HG03521 (cell line): ENCODE results near the gene BRD3OS.
A peak's percentile ranks its signal among the peaks of the same experiment; 100 is the strongest.
"Not testable (repeated sequence)": the region's sequence is repeated elsewhere in the genome, so short reads cannot be mapped to it uniquely, and the experiment has no call there.

Experiments
- ATAC-seq: cut with Tn5 transposase; IDR thresholded peaks from one replicate; pipeline ENCODE4 v1.9.1; 2021; ENCODE audit warnings: mild to moderate bottlenecking, moderate library complexity; ENCODE audit not compliant: unreplicated experiment

BRD3OS gene

DNA sequence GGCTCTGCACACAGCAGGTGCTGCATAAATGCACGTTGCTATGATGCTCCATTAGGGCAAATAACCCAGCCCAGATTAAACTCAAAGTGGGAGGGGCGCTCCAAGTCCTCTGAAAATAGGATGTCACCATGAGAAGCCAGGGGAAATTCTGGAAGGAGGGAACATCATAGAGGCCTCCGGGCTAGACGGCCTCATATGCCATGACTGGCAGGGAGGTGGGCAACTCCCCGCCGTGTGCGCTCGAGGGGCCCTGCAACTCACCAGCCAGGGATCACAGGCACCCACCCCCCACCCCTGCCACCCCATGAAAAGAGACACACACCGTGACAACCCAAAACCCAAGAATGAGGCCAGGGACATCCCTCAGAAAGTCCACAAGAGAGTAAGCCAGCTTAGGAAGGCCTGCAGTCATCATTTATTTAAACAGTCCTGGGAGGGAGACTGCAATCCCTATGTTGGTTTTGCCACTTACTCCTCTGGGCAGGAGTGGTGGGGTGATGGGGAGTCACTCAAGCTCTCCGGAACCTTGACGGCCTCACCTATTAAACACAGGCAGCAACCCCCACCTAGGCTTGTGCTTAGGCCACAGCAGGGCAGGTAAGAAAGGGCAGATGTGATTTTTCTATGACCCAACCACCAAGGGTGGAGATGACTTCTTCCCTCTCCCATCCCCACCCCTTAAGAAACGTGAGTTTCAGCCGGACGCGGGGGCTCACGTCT, 37.2 kb upstream of the BRD3OS start:
- ATAC-seq = no peak

DNA sequence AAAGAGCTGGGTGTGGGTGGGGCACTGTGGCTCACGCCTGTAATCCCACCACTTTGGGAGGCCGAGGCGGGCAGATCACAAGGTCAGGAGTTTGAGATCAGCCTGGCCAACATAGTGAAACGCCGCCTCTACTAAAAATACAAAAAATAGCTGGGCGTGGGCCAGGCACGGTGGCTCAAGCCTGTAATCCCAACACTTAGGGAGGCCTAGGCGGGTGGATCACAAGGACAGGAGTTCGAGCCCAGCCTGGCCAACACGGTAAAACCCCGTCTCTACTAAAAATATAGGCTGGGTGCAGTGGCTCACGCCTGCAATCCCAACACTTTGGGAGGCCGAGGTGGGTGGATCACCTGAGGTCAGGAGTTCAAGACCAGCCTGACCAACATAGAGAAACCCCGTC, 36.5 kb upstream of the BRD3OS start:
- ATAC-seq = not testable (repeated sequence)

DNA sequence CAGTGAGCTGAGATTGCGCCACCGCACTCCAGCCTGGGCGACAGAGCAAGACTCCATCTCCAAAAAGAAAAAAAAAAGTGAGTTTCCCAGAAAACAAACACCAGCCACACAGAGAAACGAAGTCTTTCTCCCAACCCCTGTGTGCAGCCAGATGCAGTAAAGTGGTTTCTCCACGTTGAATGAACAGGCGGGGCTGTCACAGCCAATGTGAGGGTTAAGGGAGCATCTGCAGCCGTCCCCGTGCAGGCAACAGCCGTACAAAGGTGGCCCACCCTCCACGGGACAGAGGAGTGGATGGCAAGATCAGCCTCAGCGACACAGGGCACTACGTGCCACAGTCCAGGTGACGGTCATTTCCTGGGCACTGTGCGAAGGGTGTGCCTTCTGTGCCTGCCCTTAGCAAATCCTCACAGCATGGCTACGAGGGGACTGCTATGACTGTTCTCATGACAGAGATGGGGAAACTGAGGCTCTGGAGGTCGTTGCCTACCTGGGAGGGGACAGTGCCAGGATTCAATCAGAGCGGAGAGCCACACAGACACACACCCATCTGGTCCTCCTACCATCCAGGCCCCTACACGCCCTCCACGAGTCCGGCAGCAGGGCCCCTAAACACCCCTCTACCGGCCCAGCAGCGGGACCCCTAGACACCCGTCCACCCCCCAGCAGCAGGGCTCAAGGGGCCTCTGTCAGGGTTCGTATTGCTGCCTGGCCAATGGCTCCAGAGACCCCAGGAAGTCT, 35.5 kb upstream of the BRD3OS start:
- no peak for ATAC-seq

DNA sequence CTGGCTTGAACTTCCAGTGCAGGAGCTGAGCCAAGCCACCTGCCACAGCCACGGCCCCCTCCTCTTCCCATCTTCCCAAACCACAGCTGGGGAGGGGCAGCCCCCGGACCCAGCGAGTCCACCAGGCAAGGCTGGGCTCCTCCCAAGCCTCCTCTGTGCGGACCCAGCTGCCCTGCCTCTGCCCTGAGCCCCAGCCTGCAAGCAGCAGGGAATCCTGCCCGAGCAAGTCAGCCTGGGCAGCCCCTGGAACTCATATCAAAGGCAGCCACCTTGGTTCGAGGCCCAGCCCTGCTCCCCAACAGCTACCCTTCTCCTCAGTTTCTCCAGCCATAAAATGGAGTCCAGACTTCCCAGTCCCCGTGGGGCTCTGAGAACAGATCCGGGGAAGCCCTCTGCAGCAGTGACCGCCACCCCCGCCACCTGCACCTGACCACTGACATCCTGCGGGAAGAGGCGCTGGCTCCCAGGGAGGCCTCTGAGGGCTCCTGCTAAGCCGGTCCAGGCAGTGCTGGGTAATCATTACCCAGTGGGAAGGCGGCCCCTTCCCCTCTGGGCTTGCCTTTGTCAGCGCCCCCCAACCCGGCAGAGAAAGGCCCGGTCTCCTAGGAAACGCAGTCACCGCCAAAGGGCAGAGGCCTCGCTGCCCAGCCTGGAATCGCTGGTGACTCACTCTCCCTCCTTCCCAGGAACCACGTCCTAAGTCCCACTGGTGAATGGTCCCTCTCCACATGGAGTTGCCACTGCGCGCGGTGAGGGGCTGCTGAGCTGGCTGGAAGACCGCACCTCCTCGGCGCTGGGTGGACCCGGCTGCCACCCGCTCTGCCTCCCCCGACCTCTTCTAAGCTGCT, 34.7 kb upstream of the BRD3OS start:
- no peak for ATAC-seq

DNA sequence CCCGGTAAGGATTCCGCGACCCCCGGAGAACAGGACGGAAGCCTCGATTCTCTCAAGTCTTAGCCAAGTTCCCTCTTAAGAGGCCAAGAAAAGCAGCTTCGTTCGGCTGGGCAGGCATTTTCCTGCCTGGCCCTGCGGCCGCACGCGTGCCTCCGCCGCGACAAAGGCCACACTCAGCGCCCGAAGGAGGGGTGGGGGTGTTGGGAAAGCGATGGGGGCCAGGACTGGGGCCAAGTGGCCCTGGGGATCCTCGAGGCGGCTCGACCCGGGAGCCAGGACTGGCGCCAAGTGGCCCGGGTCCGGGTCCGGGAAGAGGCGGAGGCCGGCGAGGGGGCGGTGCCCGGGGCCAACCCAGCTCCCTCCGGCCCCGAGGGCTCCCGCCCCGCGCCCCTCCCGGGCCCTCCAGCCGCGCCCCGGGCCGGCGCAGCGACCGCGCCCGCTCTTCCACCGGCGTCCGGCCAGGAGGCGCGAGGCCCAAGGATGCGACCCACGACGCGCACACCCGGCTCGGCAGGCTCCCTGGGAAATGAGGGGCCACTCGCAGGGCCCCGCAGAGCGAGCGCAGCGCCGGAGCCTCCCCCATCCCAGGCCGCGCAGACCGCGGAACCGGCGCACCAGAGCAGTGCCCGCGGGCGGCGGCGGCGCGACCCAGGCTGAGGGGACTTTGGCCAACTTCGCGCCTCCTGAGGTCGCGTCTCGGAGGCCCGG, 33.9 kb upstream of the BRD3OS start:
- ATAC-seq = peak; percentile 15

DNA sequence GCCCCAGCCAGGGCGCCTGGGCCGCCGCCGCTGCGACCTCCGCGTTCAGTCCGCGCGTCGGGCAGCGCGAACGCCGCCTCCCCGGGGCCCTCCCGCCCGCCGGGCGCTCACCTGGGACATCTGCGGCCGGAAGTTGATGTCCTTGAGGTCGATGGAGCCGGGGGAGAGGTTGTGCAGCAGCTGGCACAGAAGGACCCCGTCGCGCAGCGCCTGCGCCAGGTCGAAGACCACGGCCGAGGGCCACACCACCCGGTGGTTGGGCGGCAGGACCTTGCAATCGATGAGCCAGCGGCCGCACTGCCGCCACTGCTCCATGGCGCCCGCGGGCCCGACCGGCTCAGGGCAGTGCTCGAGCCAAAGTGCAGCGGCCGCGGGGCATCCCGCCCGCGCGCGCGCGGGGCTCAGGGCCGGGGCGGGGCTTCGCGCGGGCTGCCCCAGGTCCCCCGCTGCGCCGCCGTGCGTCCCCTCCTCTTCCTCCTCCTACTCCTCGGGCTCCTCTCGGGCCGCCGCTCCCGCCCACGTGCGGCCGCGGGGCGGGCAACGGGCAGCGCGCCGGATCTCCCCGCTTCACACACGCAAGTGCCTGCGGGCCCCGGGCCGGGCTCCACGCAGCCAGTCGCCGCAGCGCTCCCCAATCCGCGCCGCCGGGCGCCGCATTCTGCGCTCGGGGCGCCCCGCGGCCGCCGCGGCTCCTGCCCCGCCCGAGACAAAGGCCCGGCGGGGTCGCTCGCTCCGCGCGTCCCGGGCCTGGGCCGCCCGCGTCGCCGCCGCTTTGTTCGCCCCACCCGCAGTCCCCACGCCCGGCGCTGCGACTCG, 33.1 kb upstream of the BRD3OS start, which contains the start of gene VAV2:
Gene VAV2 (minus strand): TSS at position 361 of the 816 bp plus-strand sequence. CDS start 46 bp downstream, at position 315.
- peak; percentile 41 for ATAC-seq

DNA sequence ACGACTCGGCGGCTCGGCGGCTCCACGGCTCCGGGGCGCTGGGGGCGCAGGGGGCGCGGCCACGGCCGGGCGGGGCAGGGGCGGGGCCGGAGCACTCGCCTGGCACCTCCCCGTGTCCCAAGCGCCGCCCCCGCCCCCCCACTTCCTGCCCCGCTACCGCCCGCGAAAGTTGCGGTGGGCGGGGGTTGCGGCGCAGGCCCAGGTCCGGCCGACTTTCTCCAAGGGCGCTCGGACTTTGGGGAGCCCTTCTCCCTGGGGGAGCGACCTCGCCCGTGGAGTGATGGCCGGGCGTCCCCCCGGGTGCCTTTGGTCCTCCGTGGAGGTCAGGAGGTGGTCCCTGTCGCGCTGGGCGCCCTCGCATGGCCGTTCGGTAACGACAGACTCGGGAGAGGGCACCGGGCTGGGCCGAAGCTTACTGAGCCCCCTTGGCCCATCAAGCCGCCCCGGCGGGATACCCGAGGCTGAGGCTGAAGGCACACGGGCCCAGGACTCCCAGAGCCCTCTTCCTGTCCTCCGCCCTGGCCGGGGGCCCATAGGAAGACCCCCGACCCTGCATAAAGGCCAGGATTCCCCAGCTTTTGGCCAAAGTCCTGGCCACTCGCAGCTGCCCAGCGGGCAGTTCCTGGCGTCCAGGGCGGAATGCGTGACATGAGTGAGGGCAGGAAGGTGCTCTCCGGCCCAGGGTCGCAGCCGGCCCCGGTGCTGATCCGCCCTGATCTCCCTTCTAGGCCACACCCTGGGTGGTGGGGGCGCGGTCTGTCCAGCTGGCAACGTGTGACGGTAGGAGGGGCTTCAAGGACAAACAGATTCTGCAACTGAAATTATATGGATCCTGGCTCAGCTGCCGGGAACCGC, 32.3 kb upstream of the BRD3OS start:
- ATAC-seq = peak; percentile 49

DNA sequence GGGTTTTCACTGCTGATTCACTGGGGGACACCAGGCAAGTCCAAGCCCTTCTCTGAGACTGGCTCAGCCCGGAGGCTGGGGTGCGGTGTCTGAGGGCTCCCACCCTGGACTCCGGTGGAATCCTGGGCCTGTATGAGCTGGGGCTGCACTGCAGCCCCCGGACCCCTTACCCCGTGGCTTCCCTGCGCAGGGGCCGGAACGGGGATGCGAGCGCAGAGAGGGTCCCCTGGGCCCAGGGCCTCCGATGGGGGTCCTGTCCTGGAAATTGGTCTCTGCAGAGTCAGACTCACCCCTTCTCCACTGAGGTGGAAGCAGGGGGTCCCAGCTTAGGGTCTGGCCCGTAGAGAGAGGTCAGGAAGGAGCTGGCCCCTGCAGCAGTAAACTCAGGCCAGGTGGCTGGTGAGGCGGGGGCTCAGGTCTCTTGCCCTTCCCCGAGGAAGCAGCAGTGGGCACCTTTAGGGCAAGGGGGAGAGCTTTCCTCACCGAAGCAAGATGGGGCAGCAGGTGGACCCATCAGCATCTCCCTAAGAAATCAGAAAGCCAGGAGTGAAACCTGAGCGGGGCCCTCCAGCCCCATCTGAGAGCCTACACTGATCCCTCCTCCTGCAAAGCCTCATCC, 31.5 kb upstream of the BRD3OS start:
- no peak for ATAC-seq

DNA sequence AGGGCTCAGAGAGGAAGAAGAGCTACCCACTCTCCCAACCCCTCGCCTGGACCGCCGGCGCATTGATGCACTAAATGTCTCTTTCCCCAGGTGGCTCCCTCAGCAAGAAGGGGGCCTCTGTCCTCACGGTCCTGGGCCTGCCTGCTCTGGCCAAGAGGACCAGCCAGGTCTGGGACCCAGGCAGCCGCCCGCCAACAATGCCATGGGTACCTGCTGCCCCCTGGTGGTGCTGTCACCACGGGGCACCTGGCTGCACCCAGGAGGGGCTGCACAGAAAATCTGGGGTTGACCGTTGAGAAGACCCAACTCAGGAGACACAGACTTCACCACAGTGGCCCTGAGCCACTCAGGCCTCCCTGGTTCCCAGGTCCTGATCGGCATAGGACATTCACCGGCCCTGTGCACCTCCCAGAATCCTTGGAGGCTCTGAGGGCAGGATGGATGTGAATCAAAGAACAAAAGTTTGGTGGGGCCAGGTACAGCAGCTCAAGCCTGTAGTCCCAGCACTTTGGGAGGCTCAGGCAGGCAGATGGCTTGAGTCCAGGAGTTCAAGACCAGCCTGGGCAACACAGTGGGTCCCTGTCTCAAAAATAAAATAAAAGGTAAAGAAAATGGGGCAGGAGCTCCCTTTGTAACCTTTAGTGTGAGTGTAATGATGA, 30.8 kb upstream of the BRD3OS start:
- ATAC-seq = no peak

DNA sequence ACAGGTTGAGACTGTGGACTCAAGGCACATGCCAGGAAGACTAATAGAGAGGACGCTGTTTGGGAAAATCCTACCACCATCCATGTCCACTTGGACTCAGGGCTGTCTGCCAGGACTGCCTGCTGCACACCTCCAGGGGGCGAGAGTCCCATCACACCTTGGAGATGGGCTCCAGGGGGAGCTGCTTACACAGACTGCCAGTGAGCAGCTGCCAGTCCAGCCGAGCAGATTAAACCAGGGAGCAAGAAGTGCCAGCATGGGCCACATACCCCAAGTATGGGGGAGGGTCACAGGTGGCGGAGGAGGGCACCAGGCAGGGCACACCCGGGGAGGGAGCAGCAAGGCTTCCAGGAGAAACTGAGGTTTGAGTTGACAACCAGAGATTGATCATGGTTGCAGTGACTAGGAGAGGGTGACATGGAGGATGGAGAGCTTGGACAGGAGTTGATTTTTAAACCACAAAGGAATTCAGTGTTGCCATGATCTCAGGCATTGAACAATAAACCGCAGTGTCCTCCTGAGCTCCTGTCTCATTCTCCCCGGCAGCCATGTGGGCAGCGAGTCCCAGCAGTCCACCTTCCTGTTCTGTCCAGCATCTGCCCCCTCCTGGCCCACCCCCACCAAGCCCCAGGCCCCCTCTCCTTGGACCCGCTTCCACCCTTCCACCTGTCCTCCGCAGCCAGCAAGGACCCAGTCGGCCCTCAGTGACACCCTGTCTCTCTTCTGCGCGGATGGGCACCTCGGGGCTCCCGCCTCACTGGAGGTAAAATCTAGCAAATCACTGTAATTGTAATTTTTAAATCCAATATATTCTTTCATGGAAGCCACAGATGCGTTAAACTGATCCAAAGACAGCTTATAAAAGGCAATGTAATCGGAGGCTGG, 30.0 kb upstream of the BRD3OS start:
- no peak for ATAC-seq

DNA sequence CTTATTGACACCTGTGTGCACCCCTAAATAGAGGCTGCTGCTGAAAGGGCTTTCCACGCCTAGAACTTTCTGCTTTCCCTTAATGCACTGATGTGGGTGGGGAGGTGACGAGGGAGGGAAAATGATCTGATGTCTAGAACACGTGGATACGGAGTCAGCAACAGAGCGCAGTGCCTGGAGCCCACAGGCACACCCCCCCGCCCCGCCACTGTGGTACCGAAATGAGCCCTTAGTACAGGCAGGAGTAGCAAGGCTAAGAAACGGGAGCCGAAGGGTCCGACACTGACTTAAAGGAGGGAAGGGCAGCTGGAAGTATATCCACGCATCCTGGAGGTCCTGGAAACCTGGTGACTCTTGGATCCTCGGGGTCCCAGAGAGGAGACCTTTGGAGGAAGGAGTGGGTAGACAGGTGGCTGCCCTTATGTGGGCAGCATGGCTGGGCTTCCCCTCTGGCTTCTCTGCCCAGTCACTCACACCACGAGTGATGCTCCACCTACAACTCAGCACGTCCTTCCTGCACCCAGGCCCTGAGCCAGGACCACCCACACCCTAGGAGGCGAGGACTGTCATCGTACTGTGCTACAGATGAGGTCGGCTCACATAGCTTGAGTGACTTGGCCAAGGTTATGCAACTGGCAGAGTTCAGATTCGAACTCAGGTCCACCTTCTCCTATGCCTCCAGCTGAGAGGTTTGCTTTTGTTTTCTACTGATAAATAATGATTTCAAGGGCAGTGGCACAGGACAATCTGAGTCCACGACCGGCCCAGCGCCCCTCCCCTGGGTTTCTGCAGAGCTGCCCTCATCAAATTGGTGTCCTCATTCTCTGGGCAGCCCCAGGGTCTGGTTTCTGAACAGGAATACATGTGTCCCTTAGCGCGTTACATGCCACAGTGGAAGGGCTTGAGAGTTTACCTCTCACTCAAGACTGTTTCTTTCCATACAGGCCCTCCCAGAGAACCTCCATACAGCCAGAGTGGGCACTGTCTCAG, 28.5 kb upstream of the BRD3OS start:
- no peak for ATAC-seq

DNA sequence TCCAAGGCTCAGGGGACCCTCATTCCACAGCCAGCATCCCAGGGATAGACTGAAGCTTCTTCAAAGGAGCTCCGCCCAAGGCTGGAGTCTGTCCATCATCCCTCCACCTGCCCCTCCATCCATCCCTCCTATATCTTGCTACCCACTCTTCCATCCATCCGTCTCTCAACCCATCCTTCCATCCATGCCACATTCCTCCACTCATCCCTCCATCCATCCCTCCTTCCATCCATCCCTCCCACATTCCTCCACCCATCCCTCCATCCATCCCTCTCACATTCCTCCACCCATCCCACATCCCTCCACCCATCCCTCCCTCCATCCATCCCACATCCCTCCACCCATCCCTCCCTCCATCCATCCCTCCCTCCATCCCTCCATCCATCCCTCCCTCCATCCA, 27.7 kb upstream of the BRD3OS start:
- ATAC-seq = no peak

DNA sequence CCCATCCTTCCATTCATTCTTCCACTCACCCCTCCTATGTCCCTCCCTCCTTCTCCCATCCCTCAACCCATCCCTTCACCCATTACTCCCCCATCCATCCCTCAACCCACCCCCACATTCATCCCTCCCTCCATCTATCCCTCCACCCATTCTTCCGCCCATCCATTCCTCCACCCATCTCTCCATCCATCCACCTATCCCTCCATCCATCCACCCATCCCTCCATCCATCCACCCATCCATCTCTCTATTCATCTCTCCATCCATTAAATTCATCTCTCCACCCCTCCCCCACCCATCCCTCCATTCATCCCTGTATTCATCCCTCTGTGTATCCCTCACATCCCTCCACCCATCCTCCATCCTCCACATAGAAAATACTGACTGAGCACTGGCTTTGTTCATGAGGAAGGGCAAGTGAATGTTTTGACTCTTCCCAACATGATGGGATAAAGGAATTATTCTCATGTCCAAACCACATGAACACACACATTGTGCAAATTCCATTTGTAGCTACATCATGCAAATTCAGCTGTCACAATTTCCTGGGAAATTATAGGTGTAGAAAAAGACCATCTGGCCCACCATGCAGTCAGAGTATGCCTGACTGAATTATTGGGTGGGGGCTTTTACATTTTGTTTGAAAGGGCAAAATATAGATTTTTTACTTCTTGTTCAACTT, 26.2 kb upstream of the BRD3OS start:
- ATAC-seq = no peak

DNA sequence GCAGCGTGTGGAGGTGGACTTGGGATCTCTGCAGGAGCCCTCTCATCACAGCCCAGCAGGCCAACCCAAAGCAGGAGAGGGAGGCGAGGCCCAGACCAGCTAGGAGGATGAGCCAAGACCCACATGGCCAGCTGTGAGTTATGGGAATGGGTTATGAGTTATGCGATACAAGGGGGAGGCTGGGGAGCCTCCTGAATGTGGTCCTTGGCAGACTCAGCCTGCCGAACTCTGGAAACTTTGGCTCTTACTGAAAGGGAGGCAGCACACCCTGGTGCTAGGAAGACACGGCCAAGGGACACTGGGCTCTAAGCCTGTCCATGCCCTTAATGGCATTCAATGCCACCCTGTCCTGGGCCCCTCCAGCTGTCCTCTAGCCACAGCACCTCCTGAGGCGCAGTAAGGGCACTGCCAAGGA, 25.4 kb upstream of the BRD3OS start:
- no peak for ATAC-seq

DNA sequence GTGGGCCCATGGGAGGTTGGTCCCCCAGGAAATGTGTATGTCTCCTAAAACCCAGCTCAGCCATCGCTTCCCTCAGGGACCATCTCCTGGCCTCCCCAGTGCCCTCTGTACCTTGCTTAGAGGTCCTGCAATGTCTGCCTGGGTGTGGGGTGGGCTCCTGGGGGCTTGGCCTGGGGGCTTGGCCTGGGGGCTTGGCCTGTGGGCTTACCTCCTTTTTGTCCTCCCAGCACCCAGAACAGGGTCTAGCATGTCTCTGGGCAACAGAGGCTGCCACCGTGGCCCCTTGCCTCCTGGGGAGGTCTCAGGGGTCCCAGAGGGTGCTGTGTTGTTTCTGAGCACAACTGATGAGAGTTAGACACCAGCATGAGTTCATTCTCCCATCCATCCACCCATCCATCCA, 22.5 kb upstream of the BRD3OS start:
- ATAC-seq = no peak
